Psoas muscle (tissue), 8 donors: ENCODE data around the gene GGA2. TPM values are rescaled to one million over a fixed set of nuclear protein-coding genes. Genes with fewer than 3 reads are reported as not detected.

Experiments
- ATAC-seq, 4 donors: fragments of 200-7000 bp; cut with Tn5 transposase; one replicate each; pipeline ENCODE4 v1.9.1; 2020; ENCODE audit warnings: moderate library complexity in 3 of 4, mild to moderate bottlenecking in 2 of 4
- DNase-seq, 2 donors: peaks; one replicate each; pipeline ENCODE4 v3.0.0-alpha.2; 2020
- H3K27ac ChIP-seq: fragments of 200-600 bp; one replicate; pipeline ENCODE4 v1.8.0; 2022
- H3K27me3 ChIP-seq, 3 donors: fragments of 200-600 bp in 1 of 3; one replicate each; pipeline versions ENCODE4 v1.6.1 to v1.8.0; 2013 to 2022; ENCODE audit warnings: low read length in 2 of 3, mild to moderate bottlenecking in 2 of 3, moderate library complexity in 1 of 3; ENCODE audit not compliant: insufficient read depth in 3 of 3
- H3K36me3 ChIP-seq, 2 donors: fragments of 200-600 bp in 1 of 2; one replicate each; pipeline versions ENCODE4 v1.6.1 to v1.8.0; 2013 to 2022; ENCODE audit warnings: low read depth in 1 of 2, mild to moderate bottlenecking in 1 of 2, moderate library complexity in 1 of 2; ENCODE audit not compliant: insufficient read depth in 1 of 2
- H3K4me1 ChIP-seq: fragments of 200-600 bp; one replicate; pipeline ENCODE4 v1.8.0; 2022
- H3K4me3 ChIP-seq: fragments of 200-600 bp; one replicate; pipeline ENCODE4 v1.8.0; 2022; ENCODE audit warnings: mild to moderate bottlenecking
- H3K9me3 ChIP-seq: fragments of 200-600 bp; one replicate; pipeline ENCODE4 v1.8.0; 2022
- CTCF ChIP-seq: fragments of 200-600 bp; IDR thresholded peaks from one replicate; pipeline ENCODE4 v1.8.0; 2022; ENCODE audit warnings: antibody characterized with exemption
- WGBS, 3 donors: extraction: QIAGEN DNeasy Blood & Tissue Kit; methylation state at CpG; one replicate each; pipeline versions ENCODE4 v1.1.6 to v1.1.7; 2013; 5-methylcytosine and 5-hydroxymethylcytosine counted together
- intact Hi-C, 2 donors: fragments of 100-400 bp; cut with DNase I; formaldehyde crosslinking; loops; one replicate each; pipeline versions ENCODE4 v1.11.0 to v1.14.2; 2022
- polyA plus RNA-seq, 3 donors: library from polyadenylated mRNA; stranded (reverse); fragments of 200-250 nt; gene quantifications; one replicate each; pipeline ENCODE4 v1.2.3, GENCODE V29; 2013
- total RNA-seq, 4 donors: library from RNA; stranded (reverse); fragmentation: NEBNext Ultra II Directional in 2 of 4; extraction: Animal tissue kit (Norgen Biotek cat#: 25700) in 2 of 4; gene quantifications; one replicate each; pipeline versions ENCODE4 v1.2.1 to v1.2.4, GENCODE V29; 2021 to 2023
- donor health status: healthy with polysubstance abuse.
- donor health status: DM: no; HTN: no; CAD: no; lungs with moderate emphysema.
- donor health status: Bipolar disorder and iron deficiency.
- donor health status: healthy.
- donor health status: DM: yes; HTN: yes; CAD: no.
- donor health status: DM: no; HTN: no; CAD: no.
- donor health status: DM: no; HTN: no; CAD: no.
- donor health status: DM: yes; HTN: yes; CAD: no.

The GGA2 gene
- total and polyA plus RNA-seq, 7 donors, result 18.9 to 62.9 (median 49.3) TPM

- Histone ChIP-seq H3K4me1 (peaks cover 18% of the 10 kb centered on the region), H3K27ac (peak overlapping the region; percentile 30), H3K27me3 (no peaks in the 10 kb centered on the region), H3K4me3 (no peak overlapping the region), H3K9me3 (no peaks in the 10 kb centered on the region), H3K36me3 (peaks cover 0 to 47% of the 10 kb centered on the region in 2 donors)
- ATAC-seq (peak in 3 of 4 donors; percentile 33 to 57 (median 40)), DNase-seq (peak in 1 of 2 donors; percentile 25)
- WGBS, 3 donors, result 47 to 63% (median 51%) methylated on average over 11 to 12 of the region's 12 CpGs
- intact Hi-C loops, result no loop called here
- TF ChIP-seq CTCF, result no peak
Measured at GRCh38 chr16:23496821-23497542, 13.3 kb downstream of the GGA2 start.

GRCh38 chr16:23495671-23496070 is 14.6 kb downstream of the GGA2 start:
- peaks cover 10% of the 10 kb centered on the region for H3K4me1 ChIP-seq
- no peak for DNase-seq
- no peaks in the 10 kb centered on the region for H3K27me3 ChIP-seq
- no peak for TF ChIP-seq CTCF
- intact Hi-C loops, result no loop called here
- no peak overlapping the region for H3K27ac ChIP-seq
- 95 to 97% (median 96%) methylated on average over 4 of the region's 4 CpGs for WGBS, 3 donors
- no peak for ATAC-seq
- no peaks in the 10 kb centered on the region for H3K9me3 ChIP-seq
- no peak overlapping the region for H3K4me3 ChIP-seq
- peaks cover 0 to 52% of the 10 kb centered on the region in 2 donors for H3K36me3 ChIP-seq

DNA sequence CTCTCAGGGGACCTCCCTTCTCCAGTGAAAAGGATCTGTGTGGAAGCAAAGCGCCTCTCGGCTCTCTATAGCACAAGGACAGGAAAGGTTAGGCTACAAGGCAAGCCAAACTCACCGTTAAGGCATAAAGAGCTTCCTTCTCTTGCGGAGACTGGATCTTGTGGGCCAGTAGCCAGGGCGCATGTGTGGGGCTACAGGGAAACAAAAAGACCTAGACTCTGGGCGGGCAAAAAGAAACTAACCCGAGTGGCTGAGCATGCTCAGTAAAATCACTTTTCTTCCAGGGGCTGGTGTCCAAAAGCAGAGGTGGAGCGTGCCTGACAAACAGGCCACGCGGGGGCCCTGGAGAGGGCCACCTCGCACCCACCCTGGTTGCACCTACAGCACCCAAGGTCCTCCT is 16.1 kb downstream of the GGA2 start:
- H3K4me3 ChIP-seq, result no peak overlapping the region
- no peak for ATAC-seq
- no peaks in the 10 kb centered on the region for H3K9me3 ChIP-seq
- no peak overlapping the region for H3K27ac ChIP-seq
- H3K36me3 ChIP-seq, result peaks cover 0 to 67% of the 10 kb centered on the region in 2 donors
- no peak for TF ChIP-seq CTCF
- intact Hi-C loops, result no loop called here
- WGBS, 3 donors, result 83 to 89% (median 89%) methylated on average over 11 of the region's 11 CpGs
- H3K27me3 ChIP-seq, result no peaks in the 10 kb centered on the region
- peaks cover 8% of the 10 kb centered on the region for H3K4me1 ChIP-seq
- DNase-seq, result no peak

DNA sequence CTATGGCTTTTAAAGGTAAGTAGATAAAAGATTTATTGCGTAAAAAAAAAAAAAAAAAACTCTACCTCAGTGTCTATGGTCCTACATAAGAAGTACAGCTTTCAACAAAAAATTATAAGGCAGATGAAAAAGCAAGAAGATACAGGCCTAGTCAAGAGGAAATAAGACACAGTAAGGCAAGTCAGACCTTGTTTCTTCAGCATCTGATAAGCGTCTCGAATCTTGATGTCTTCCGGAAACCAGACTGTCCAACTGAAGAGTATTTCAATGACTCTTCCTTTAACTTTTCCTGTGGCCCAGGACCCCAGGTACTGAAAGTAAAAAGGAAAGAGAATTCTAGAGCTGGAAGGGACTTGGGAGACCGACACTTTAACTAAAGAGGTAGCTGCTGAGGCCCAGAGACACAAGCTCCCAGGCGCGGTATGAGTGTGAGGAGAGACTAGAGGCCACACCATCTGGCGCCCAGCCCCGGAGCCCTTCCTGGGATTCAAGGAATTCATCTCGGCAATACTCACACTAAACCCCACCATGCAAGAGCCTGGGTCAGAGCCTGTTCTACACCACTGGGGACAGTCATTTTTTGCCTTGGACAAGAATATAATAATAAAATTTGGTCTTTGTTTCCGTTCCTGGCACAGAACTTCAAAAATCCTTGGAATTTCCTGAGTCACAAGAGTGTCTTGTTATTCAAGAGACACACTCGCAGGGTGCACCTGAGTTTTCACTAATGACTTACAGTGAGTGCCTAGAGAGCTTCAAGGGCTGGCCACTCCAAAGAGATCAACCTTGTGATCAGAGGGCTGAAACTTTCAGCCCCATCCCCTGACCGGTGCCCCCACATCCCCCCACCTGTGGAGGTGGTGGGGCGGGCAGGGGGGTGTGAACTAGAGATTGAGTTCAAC is 18.6 kb downstream of the GGA2 start:
- TF ChIP-seq CTCF, result no peak
- no peaks in the 10 kb centered on the region for H3K4me1 ChIP-seq
- 70 to 75% (median 71%) methylated on average over 14 of the region's 14 CpGs for WGBS, 3 donors
- no peak overlapping the region for H3K27ac ChIP-seq
- intact Hi-C loops, result no loop called here
- H3K4me3 ChIP-seq, result no peak overlapping the region
- no peaks in the 10 kb centered on the region for H3K9me3 ChIP-seq
- ATAC-seq (peak in 1 of 4 donors; percentile 20), DNase-seq (no peak)
- H3K36me3 ChIP-seq, result peaks cover 2 to 92% of the 10 kb centered on the region in 2 donors
- H3K27me3 ChIP-seq, result no peaks in the 10 kb centered on the region
